HG02642 (cell line): ENCODE measurements around the gene UNC5C.
A peak's percentile ranks its signal among the peaks of the same experiment; 100 is the strongest.
"Not testable (repeated sequence)": the region's sequence is repeated elsewhere in the genome, so short reads cannot be mapped to it uniquely, and the experiment has no call there.

ENCODE experiments used
- ATAC-seq: cut with Tn5 transposase; IDR thresholded peaks from one replicate; pipeline ENCODE4 v1.9.1; 2021; ENCODE audit warnings: mild to moderate bottlenecking; ENCODE audit not compliant: unreplicated experiment, poor library complexity

The UNC5C gene

DNA sequence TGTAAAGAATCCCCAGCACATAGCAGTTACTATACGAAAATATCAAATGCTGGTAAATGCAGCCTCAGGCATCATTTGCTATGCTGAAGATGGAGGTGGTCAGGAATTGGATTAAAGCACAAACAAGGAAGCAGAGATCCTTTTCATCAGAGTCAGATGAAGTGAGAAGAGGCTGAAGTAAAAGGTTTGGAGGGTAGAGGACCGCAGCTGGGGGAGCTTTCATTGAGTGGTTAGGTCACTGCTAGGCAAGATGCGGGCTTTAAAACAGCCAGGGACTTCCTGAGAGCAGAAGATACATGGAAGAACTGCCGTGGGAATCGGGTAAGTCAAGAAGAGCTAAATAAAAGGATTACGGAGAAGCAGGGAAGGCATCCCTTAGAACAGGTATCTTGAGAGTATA, 351.4 kb downstream of the UNC5C start:
- ATAC-seq, result no peak

DNA sequence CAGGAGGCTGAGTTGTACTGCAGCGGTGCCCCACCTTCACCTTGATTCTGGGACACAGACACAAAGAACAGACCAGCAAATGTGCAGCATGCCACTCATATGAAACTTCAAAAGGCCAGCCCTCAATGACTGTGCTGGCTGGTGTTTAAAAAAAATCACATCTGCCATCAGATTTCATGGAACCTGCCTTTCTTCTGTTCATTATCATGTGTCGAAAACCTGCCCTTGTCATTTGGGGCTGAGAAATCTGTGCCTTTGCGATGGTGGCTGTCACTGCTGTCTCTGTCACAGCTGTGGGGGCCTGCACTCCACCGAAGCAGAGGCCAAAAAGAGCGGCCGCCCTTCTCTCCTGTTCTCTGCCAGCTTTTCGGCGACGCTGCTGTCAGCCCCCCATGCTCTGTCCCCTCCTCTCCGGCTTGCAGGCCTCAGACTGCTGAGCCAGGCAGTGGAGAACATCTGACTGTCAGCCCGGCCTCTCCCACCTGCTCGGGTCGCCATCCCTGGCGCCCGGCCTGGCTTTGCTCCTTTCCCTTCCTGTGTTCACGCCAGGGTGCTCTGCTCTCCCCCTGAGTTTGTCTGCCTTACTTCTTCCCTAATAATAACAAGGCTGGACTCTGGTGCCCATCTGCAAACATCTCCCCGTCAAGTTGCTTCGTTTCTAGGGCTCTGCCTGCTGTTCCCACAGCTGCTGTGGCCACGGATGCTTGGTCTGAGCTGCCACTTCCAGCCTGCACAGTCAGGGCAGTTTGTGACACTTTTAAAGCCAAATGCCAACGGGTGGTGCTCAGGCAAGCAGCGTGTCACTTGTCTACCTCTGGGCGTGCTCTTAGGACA, 355.2 kb downstream of the UNC5C start:
- ATAC-seq, result no peak

DNA sequence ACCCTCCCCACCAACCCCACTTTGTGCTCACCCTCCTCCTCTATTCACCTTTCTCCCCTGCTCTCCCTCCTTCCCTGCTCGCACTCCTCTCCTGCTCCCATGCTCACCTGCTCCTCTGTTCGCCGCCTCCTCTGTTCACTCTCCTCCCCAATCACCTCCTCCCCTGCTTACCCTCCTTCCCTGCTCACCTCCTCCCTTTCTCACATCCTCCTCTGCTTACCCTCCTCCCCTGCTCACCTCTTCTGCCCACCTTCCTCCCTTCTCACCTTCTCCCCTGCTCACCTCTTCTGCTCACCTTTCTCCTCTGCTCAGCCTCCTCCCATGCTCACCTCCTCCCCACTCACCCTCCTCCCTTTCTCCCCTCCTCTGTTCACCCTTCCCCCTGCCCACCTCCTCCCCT, 357.2 kb downstream of the UNC5C start:
- ATAC-seq, result no peak

DNA sequence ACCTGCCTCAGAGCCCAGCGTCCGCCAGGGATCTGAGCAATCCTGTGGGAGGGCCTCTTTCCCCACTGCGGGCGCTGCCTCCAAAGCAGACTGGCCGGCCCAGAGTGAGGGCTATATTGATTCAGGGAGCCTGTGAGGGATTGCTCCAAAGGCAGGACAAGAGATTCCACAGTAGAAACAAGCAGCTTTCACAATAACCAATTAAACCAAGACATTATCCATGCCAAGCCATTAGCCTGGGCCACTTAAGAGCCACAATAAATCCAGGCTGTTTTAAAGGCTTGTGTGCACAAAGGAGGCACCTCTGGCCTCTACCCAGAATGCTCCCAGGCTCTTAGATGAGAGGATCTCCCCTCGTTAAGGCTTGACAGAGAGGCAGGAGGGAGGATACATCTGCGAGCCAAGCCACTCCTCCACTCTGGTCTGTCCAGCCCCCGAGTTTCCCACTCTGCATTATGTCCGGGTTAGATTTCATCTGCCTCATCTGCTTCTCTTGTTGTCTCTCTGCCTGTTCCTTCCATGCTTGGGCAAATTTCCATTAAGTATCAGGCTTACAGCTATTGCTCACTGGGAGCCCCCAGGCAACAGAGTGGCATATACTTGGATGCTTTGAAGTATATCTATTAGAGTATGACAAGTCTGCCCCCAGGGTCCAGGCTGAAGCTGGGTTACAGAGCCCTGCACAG, 357.9 kb downstream of the UNC5C start:
- no peak for ATAC-seq

DNA sequence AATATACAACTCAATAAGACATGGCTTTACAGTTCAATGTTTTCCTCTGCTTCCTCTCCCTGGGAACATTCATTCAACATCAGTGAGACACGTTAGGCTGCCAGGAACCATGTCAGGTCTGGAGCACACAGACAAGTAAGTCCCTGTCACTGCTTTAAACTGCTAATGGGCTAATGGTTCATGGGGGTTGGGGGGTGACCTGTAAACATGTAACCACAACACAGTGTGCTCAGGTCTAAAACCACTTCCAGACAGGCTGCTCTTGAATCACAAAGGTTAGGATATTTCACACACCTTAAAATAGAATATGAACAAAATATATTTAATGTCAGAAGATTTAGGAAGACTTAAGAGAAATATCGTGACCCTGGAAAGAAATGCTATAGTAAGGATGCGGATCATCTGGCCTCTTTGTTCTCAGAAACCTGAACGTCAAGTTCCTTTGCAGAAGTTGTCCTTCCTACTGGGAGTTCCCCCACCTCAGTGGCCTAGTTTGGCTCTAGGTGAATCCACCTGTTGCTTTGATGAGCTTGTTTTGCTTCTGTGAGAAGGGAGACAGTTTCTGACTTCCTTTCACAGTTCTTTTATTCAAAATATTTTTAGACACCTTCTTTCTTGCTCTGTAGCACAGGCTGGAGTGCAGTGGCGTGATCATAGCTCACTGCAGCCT, 359.9 kb downstream of the UNC5C start:
- no peak for ATAC-seq

DNA sequence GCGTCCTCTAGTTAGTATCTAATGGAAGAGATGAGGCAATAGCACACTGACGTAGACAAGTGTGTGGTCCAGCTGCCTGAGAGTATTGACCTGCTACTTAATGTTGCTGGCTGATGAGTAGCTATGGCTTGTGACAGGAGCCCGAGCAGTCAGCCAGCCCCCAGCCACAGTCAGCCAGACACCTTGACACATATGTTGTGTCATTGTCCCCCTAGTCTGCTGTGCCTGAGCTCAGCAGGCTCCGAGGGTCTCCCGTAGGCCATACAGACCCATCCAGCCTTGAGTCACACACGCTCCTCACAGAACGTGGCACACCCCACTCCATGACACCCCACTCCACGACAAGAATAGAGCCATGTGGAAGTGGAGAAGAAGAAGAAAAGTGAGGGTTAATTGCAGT, 362.1 kb downstream of the UNC5C start:
- no peak for ATAC-seq

DNA sequence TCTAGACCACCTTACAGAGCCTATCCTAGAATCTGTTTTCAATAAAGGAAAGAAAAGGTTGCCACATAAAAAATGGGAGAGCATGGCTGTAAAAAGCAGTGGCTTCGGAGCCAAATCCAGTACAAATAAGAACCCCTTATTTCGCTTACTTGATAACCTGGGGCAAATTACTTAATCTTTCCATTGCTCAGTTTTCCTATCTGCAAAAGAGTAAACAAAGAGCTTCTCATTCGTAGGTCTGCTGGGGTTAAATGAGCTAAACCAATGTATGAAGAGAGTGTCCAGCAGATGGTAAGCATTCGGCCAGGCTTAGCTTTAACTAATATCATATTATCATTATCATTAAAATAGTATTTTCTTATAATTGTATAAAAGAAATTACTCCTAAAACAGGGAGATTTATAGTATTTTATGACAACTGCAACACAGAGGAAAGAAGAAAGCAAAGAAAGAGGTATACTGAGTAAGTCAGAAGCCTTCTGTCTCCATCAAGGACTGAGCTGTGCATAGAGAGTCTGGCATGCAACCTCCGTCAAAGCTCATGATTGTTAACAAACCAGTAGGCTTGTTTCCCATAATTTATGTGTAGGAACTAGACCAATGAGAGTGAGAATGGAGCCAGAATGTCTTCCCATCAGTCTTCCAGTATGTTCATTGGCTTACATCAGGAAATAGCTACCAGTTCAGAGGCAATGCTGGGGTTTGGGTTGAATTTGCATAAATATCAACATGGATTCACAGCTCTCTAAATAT, 364.9 kb downstream of the UNC5C start:
- no peak for ATAC-seq

DNA sequence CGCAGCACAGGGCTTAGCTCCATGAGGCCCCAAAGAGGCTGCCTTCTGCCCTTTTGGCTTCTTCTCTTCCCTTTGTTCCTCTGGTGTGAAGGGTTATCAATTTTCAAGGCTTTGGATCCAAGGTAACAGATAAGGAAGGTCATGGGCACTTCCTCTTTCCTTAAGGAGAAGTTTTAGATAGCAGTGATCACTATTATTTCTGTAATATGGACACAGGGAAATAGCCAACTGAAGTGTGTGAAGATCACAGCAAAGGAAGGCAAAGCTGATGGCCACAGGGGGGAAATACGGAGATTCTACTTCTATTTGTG, 366.8 kb downstream of the UNC5C start:
- ATAC-seq, result no peak

DNA sequence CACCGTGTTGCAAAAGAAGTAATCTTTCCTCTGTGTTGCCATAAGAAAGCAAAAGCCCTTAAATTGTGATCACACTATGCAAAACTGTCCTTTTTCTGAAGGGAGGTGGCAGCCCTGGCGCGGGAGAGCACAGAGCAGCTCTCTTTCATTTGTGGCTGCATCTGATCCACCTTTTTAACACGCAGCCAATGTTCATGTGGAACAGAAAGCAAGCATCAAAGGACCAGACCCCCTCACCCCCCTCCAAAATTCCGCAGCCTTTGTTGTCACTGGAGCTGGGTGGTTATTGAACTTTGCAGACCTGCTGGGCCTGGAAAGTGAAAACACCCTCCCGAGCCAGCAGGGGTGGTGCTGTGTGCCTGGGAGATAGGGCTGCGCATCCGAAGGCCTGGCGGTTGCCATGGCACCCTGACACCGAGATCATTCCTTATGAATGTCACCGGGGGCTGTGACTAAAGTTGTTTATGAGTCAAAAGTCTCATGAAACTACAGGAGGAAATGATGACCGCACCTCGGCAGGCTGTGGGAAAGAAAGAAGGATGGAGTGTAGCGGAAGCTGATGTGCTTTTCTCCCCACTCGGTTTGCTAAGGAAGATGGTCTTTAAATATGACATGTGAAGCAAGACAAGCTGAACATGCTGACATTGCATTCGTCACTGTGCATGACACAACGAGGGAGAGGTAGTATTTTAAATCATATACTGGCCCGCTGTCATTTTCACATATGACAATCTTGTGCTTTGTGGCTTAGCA, 367.4 kb downstream of the UNC5C start:
- no peak for ATAC-seq

DNA sequence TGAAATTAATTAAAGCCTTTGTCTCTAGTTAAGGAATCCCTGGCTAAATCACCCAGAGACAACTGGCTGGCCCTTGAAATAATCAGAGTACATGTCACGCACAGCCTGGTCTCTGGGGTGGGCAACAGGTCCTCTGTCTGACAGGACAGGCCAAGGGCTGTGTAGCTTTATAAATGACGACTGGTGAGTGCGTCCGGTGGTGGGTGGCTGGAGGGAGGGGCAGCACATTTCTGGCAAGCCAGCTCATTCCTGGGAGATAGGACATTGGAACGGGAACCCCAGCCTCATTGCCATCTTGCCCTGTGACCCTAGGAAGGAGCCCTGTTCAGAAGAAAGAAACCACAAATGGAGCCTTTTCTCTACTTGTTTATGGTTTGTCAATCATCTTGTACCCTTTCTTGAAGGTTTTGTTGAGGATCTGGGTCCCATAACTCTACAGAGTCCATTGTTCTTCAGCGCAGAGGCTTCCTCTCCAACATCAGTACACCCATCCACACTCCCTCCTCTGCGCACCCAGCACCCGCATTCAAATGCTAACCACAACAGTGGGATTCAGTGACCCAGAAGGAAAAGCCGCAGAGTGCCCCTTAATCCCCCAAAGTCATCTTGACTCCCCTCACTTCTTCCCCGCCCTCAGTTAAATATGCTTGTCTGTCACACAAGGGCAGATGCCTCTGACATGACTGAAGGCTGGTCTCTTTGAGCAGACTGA, 368.1 kb downstream of the UNC5C start:
- ATAC-seq, result no peak

DNA sequence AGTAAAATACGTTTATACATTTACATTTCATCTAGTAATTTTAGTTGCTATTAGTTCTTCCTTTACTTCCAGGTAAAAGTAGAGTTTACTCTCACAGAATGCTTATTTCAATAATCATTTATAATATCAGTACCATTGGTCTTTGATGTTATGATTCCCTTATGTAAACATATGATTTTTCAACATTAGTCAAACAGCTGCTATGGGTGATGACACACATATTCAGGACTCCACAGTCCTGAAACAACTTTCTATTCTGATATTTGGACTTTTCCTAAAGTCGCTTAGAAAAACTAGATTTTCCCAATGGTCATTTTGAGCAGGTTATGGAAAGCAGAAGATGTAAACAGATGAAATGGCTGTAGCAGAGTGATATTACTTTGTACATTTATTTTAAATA, 369.8 kb downstream of the UNC5C start:
- no peak for ATAC-seq

DNA sequence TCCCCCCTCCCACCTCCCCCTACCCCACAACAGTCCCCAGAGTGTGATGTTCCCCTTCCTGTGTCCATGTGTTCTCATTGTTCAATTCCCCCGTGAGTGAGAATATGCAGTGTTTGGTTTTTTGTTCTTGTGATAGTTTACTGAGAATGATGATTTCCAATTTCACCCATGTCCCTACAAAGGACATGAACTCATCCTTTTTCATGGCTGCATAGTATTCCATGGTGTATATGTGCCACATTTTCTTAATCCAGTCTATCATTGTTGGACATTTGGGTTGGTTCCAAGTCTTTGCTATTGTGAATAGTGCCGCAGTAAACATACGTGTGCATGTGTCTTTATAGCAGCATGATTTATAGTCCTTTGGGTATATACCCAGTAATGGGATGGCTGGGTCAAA, 377.4 kb downstream of the UNC5C start:
- not testable (repeated sequence) for ATAC-seq

DNA sequence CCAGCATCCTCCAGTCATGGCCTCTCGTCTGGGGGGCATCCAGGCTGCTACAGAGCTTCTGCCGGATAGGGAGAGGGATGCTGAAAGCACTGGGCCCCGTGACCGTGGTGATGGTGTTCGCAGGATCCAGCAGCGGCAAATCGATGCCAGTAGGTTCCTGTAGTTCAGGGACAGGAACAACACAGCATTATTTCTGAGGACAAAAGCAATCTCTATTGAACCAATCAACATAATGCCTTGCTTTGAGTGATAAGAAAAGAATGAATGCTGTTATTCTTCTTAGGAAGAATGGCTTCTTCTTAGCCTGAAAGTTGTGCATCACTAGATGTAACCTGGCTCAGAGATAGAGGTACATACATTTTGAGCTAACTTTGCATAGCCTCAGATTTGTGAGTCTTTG, 378.6 kb downstream of the UNC5C start:
- ATAC-seq, result no peak

DNA sequence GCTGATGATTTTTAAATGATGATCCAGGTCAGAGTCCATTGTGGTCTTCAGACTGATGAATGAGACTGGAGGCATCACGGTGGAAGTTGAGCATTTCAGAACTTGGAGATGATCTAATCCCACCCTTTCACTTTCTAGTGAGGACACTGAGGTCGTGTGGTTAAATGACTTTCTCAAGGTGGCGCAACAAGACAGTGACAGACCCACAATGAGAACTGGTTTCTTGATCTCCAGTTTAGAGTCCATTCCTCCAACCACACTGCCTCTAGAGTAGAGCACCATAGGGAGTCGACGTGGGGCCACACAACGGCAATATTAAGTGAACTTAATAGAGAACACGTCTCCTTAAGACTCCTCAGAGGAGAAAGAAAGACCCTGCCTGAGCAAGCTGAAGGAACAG, 381.0 kb downstream of the UNC5C start:
- no peak for ATAC-seq

DNA sequence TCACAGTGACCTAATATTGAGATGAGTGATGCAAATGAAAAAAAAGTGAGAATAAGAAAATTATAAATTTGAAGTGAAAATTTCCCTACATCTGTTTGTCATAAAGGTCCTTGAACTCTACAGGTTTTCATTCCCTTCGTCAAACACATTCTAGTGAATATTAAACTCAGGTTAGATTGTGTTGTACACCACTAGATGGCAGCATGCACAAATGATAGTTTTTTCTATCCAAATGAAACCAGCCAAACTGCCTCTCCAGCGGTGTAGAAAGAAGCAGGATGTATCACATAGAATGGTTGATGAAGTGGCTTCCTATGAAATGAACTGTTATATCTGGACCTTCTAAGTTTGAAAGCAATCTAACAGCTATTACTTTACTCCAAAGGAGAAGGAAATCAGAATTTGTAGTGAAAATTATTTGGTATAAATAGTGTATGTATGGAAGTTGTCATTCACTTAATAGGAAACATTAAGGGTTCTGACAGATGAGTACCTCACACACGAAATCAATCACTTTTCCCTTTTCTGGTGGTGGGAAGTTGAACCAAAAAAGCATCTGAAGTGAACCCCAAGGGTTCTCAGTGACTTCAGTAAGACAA, 382.7 kb downstream of the UNC5C start:
- ATAC-seq, result peak; percentile 82

DNA sequence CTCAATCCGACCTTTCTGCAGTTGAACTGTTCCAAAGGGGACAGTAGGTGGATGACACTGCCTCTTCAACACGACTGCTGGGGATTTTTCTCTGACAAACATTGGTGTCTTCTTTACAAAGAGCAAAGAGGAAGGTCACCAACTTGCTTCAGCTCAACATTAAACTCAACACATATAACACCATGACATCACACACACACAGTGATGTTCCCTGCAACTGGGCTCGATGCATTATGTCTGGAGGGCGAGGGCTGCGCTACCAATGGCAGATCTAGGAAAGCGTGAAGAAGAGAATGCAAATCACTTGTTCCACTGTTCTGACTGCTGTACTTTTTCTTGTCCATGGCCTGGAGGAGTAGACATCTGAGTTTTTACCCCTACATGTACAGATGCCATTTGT, 385.9 kb downstream of the UNC5C start:
- no peak for ATAC-seq

DNA sequence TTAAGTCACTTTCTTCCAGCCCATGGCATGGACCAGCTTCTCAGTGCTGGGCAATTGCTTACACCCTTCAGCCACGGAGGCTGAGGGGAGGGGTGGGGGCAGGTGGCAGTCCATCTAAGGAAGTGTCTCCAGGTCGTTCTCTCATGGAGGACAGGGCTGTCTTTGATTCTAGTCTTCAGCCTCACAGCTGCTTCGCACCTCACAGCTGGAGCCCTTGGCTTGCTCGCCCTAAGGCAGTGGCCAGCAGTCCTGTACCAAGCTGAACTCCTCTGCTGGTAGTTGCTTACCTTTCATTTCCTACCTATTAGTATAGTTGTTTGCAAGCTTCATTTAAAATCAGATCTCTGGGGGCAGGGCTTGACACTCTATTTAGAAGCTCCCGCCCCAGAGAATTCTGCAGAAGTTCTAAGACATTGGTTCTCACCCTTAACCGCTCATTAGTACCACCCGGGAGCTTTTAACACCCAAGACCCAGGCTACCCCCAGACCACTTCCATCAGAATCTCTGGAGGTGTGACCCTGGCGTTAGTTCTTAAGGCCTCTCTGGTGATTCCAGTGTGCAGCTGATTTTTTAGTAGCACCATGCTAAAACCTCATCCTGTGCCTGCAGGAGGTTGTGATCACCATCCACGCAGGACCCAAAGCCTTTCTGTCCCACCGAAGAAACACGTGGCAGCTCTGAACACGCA, 386.8 kb downstream of the UNC5C start:
- no peak for ATAC-seq

DNA sequence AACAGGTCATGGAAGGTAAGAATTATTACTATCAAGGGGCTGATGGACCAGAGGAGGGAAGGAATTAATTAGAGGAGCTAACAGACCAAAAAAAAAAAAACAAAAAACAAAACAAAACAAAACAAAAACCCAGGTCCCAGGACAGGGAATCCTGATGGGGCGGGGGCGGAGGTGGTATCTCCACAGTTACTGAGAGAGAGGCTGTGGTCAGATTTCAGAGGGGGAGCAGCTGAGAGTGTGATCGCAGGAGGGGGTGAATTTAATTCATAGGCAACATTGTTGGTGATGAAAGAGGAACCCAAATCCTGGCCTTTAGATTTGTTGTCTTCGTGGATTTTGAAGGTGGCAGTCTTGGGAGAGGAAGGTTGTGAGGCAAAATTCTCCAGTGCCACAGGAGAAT, 389.4 kb downstream of the UNC5C start:
- no peak for ATAC-seq

DNA sequence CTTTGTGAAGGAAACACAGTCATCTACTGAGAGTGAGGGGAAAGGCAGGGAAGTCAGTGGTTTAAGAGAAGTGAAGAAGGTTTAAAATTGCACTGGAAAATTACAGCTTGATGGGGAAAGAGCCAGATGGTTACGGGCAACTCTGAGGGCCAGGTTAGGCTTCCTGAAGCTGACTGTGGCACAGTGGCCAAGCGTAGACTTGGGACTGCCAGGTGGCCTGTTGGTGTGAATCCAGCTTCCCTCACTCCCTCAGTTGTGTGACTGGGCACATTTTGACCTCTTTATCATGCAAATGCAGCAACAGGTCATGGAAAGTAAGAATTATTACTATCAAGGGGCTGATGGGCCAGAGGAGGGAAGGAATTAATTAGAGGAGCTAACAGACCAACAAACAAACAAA, 390.1 kb downstream of the UNC5C start:
- ATAC-seq, result no peak
